Ishikawa (cell line): ENCODE measurements around the gene SVBP.

Source experiments
- CEBPB ChIP-seq: IDR thresholded peaks from 2 replicates; pipeline ENCODE4 v1.6.1; 2012
- CREB1 ChIP-seq: IDR thresholded peaks from 2 replicates; pipeline ENCODE4 v1.6.1; 2012; ENCODE audit warnings: low read depth
- EGR1 ChIP-seq: IDR thresholded peaks from 2 replicates; pipeline ENCODE4 v1.6.1; 2012
- EP300 ChIP-seq: IDR thresholded peaks from 2 replicates; pipeline ENCODE4 v1.6.1; 2012; ENCODE audit warnings: borderline replicate concordance
- FOXM1 ChIP-seq: IDR thresholded peaks from 2 replicates; pipeline ENCODE4 v1.6.1; 2012; ENCODE audit warnings: low read depth, borderline replicate concordance
- NFIC ChIP-seq: IDR thresholded peaks from 2 replicates; pipeline ENCODE4 v1.6.1; 2012
- RAD21 ChIP-seq: IDR thresholded peaks from 2 replicates; pipeline ENCODE4 v1.6.1; 2012; ENCODE audit warnings: low read depth
- TAF1 ChIP-seq: IDR thresholded peaks from 2 replicates; pipeline ENCODE4 v1.6.1; 2012; ENCODE audit warnings: low read depth, mild to moderate bottlenecking
- TCF12 ChIP-seq: IDR thresholded peaks from 2 replicates; pipeline ENCODE4 v1.6.1; 2012; ENCODE audit warnings: low read depth
- TEAD4 ChIP-seq: IDR thresholded peaks from 2 replicates; pipeline ENCODE4 v1.6.1; 2012
- YY1 ChIP-seq: IDR thresholded peaks from 2 replicates; pipeline ENCODE4 v1.6.1; 2012; ENCODE audit warnings: low read depth
- ZBTB7A ChIP-seq: IDR thresholded peaks from 2 replicates; pipeline ENCODE4 v1.6.1; 2012; ENCODE audit warnings: low read depth
- TF ChIP-seq, protein P1 (sequence below): IDR thresholded peaks from 2 replicates; pipeline ENCODE4 v1.6.1; 2012
- TF ChIP-seq, protein P2 (sequence below): IDR thresholded peaks from 2 replicates; pipeline ENCODE4 v1.6.1; 2012
- TF ChIP-seq, protein P3 (sequence below): IDR thresholded peaks from 2 replicates; pipeline ENCODE4 v1.6.1; 2012; ENCODE audit warnings: low read depth, mild to moderate bottlenecking

Gene SVBP

DNA sequence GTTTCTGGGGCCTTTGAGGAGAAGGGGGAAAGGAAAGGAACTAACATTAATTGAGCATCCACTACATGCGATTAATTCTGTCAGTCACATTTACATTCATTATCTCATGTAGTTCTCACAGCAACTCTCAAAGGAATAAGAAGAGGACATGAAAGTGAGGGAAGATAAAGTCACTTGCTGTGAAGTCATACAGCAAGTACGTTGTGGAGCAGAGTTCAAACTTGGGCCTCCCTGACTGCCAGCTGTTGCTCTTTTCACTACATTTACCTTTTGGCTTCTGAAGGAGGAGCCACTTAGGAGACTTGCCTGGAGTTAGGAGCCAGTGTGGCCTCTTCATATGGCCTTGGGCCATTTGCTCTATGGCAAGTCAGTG, 35.4 kb upstream of the SVBP start:
- TF ChIP-seq NFIC (no peak), RAD21 (no peak), TEAD4 (no peak), YY1 (no peak)

DNA sequence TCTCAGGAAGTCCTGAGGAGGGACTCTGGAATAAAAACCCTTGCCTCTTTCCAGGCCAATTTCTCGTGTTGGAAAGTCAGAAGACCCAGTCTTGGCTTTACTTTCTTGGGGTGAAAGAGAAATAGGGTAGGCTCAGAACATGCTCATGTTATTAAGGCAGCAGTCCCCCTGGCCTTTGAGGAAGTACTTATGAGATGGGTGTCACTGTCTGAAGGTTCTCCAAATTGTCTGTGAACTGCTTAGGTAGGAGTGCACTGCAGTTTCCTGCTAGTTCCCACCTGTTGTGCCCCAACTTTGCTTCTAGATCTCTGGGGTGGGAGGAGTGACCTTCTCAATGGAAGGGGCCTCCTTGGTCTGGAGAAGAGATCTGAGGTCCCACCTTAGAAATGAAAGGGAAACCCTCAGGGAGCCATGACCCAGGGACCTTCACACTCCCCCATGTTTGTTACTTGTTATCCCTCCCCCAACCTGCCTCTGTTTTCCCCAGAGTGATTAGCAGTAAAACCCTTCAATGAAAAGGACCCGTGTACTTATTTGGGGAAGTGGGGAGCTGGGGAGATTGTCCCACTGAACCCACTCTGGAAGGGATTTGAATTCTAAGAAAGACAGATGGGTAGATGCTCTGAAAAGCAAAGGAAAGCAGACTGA, 34.9 kb upstream of the SVBP start:
- no peak for TF ChIP-seq FOXM1
- no peak for TF ChIP-seq NFIC
- no peak for TF ChIP-seq CEBPB

DNA sequence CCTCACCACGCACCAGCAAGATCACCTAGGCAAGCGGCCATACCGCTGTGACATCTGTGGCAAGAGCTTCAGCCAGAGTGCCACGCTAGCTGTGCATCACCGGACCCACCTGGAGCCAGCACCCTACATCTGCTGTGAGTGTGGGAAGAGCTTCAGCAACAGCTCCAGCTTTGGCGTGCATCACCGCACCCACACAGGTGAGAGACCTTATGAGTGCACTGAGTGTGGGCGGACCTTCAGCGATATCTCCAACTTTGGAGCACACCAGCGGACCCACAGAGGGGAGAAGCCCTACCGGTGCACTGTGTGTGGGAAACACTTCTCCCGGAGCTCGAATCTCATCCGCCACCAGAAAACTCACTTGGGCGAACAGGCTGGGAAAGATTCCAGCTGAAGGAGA, 34.2 kb upstream of the SVBP start:
- TF ChIP-seq, protein P1, sequence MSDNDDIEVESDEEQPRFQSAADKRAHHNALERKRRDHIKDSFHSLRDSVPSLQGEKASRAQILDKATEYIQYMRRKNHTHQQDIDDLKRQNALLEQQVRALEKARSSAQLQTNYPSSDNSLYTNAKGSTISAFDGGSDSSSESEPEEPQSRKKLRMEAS, result no peak
- TF ChIP-seq FOXM1, result no peak

DNA sequence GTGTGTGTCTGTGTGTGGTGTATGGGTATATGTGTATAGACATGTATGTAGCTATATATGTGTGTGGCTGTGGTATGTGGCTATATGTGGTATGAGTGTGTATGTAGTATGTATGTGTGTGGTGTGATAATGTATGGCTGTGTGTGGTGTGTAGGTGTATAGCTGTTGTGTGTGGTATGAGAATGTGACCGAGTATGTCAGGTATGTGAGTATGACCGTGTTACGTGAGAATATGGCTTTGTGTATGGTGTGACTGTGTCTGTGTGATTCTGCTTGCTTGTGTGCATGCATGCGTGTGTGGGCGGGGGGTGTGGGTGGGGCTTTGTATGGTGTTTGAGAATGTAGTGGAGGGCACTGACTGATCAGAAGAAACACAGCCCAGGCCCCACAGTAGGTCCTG, 32.7 kb upstream of the SVBP start:
- TF ChIP-seq, protein P1, result no peak
- no peak for TF ChIP-seq TEAD4
- TF ChIP-seq EP300, result no peak
- TF ChIP-seq, protein P2, sequence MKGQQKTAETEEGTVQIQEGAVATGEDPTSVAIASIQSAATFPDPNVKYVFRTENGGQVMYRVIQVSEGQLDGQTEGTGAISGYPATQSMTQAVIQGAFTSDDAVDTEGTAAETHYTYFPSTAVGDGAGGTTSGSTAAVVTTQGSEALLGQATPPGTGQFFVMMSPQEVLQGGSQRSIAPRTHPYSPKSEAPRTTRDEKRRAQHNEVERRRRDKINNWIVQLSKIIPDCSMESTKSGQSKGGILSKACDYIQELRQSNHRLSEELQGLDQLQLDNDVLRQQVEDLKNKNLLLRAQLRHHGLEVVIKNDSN, result no peak
- no peak for TF ChIP-seq CREB1
- no peak for TF ChIP-seq RAD21
- no peak for TF ChIP-seq FOXM1
- no peak for TF ChIP-seq TAF1

DNA sequence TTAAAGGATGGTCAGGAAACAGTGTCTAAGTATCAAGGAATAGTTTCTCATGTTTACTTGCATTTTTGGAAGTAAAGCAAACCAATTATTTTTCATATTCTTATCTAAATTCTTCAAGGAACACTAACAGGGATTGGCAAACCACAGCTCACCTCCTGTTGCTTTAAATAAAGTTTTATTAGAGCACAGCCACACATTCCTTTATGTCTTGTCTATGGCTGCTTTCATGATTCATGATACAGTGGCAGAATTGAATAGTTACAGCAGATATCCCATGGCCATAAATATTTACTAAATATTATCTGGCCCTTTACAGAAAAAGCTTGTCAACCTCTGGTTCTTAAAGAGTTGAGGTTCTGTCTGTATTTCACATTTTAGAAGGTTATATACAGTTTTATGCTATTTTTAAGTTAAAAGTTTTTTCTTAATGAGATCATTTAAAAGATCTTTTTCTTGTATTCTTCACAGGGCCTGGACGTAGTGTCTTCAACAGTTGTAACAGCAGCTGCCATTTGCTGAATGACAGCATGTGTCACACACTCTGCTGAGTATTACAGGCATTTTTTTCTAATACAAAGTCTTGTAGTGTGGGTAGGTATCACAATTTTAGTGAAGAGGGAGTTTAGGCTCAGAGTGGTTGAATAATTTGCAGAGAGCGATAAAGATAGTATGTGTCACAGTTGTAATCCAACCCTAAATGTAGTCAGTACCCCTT, 31.8 kb upstream of the SVBP start:
- TF ChIP-seq EGR1 (no peak), TEAD4 (no peak), RAD21 (no peak), NFIC (no peak), EP300 (no peak), FOXM1 (no peak), CREB1 (no peak), TAF1 (no peak), CEBPB (no peak), YY1 (no peak)
- TF ChIP-seq, protein P1, result no peak
- TF ChIP-seq, protein P2, result no peak

DNA sequence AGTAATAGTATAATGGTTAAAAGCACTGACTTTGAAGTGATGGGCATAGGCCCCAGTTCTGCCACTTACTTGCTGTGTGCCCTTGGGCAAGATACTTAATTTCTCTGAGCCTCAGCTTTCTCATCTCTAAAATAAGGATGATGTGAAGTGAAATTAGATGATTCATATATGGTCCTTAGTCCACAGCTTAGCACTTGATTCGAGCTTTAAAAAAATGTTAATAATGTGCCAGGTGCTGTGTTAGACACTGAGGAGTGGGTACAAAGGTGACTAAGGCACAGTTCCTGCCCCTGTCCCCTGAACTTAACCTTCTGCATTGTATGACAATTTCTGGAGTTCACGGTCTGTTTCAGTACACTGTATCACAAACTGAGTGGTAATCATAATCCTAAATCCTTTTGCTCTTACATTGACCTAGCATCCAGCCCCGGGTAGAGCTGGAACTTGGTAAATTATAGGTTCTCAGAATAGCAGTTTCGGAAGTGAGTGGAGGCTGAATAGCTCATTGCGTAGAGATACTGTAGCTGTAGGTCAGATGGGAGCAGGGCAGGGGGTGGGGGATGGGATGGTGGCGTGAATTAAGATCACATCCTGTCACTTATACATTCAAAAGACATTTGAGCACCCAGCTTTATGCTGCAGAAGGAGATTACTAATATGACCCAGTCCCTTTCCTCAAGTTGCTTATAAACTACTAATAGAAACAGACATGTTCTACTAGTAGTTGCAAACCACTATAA, 30.7 kb upstream of the SVBP start:
- TF ChIP-seq NFIC, result no peak
- no peak for TF ChIP-seq TEAD4
- no peak for TF ChIP-seq RAD21

DNA sequence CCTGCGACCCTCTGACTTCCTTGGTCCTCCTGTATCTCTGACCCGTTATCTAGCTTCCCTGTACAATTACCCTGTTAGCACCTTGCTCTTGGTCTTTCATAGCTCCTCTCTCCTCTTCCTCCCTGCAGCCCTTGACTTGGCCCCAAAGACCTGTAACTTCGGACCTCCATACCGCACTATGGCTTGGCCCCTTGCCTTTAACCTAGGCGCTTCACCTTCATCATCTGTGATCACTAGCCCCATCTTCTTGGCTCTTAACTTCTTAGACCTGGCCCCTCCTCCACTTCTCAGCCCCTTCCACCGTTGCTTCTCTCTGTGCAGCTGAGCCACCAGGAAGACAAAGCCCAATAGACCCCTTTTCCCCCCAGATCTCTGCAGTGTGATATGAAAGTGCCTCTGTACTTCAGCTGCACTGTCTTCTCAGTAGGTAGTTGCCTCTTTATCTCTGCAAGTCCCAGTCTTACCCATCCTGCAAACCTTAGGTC, 30.0 kb upstream of the SVBP start:
- TF ChIP-seq NFIC, result no peak

DNA sequence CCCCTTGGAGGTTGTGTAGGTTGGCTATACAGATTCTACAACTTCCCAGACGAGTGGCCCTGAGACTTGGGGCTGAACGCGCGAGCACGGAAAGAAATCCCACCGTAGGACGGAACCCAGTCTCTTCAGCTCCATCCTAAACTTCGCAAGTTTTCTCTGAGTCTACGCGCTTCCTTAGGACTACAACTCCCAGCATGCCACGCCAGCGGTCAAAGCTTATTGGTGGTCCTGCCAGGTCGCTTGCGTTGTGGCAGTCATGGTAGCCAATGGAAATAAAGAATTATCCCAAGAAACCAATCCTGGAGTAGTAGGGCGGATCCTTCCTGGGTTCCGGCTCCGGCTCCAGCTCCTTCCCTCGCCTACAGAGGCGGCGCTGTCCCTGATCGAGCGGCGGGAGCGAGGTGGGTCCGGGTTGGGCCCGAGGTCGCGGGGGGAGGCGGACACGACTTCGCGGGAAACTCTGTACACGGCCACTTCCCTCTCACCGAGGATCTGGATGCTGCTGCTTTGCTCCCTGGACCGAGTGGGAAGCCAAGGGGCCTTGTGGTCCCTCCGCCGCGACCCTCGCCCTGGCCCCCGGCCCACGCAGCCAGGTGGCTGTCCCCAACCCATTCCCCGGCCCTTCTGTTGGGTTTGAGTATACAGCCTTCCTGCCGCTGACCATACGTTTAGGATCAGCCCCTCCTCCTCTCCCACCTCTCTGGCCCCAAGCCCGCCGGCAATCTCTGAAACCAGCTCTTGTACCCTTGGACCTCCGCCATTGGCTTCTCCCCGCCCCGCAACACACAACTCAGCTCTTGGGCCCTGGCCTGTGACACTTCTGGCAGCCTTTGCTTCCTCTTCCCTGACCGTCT, 29.3 kb upstream of the SVBP start, which contains the start of gene ZNF691:
Gene ZNF691, plus strand, starts transcription at position 357 of the 854 bp plus-strand sequence. CDS start 3,046 bp downstream, outside the sequence.
- TF ChIP-seq, protein P1, result peak; percentile 71; the same call in 1 of the 2 replicates
- peak; percentile 97 for TF ChIP-seq ZBTB7A
- no peak for TF ChIP-seq NFIC
- TF ChIP-seq CREB1, result no peak
- no peak for TF ChIP-seq TEAD4
- TF ChIP-seq RAD21, result no peak
- peak; percentile 67 for TF ChIP-seq TAF1
- TF ChIP-seq TCF12, result no peak
- no peak for TF ChIP-seq EP300
- TF ChIP-seq, protein P2, result no peak
- no peak for TF ChIP-seq YY1
- no peak for TF ChIP-seq EGR1
- no peak for TF ChIP-seq CEBPB
- TF ChIP-seq, protein P3, sequence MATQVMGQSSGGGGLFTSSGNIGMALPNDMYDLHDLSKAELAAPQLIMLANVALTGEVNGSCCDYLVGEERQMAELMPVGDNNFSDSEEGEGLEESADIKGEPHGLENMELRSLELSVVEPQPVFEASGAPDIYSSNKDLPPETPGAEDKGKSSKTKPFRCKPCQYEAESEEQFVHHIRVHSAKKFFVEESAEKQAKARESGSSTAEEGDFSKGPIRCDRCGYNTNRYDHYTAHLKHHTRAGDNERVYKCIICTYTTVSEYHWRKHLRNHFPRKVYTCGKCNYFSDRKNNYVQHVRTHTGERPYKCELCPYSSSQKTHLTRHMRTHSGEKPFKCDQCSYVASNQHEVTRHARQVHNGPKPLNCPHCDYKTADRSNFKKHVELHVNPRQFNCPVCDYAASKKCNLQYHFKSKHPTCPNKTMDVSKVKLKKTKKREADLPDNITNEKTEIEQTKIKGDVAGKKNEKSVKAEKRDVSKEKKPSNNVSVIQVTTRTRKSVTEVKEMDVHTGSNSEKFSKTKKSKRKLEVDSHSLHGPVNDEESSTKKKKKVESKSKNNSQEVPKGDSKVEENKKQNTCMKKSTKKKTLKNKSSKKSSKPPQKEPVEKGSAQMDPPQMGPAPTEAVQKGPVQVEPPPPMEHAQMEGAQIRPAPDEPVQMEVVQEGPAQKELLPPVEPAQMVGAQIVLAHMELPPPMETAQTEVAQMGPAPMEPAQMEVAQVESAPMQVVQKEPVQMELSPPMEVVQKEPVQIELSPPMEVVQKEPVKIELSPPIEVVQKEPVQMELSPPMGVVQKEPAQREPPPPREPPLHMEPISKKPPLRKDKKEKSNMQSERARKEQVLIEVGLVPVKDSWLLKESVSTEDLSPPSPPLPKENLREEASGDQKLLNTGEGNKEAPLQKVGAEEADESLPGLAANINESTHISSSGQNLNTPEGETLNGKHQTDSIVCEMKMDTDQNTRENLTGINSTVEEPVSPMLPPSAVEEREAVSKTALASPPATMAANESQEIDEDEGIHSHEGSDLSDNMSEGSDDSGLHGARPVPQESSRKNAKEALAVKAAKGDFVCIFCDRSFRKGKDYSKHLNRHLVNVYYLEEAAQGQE, result no peak
- no peak for TF ChIP-seq FOXM1
